MV-4-11 (cell line): ENCODE data around the gene MBP.

Experiments
- DNase-seq: peaks from one replicate; lab custom pipeline; 2025; lab: John Stamatoyannopoulos, UW

Gene MBP

DNA sequence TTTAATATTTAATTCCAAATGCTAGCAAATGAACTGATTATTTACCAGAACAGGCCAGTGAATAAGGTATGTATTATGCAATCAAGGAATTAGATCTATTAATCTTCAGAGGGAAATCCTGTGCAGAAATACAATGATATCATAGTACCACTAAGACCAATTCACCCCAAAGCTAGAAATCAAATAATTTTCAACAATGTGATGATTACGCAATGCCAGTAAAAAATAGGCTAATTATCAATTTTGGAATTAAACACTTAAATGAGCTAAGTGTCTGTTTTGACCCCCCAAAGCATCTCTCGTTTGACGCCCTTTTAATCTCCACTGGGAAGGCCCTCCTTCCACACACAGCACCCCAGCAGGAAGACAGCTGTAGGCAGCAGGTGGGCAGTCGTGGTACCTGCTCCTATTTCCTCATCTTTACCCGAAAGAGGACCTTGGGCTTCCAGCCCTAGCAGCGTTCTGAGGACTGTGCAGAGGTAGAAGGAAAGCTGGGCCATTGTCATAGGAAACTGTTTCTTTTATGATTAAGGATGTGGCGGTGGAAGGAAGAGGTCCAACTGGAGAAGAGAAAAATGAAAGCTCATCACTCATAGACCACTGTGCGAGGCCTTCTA, 84.7 kb downstream of the MBP start:
- no peak for DNase-seq

DNA sequence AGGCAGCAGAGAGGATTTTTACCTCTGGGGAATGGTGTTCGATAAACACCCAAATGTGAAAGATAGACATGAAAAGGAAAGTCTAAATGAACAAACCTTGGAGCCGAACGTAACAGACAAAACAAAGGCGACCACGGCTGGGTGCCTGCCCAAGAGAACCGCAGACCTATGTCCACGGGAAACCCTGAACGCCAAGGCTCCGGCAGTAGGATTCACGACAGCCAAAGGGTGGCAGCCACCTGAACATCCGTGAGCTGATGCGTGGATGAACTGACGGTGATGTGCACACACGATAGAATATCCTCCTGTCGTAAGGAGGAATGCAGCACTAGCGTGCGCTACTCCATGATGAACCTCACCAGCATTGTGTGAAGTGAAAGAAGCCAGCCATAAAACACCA, 85.6 kb downstream of the MBP start:
- no peak for DNase-seq

DNA sequence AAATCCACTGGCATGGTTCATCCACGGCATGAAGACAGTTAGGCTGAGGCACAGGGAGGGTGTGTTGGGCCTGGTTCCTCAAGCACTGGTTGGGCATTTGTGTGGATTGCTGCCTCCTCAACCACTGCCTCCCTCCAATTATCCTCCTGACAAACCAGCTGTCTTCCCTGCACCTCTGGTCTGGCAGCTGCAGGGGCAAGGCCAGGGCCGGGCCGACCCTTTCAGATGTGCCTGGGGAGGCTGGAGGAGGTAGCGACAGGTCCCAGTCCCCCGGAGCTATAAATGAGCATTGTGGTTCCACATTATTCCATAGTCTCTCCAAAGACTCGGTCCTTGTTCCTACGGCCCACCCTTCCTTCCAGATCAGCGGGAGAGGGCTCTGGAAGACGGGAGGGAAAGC, 86.2 kb downstream of the MBP start:
- DNase-seq, result no peak

DNA sequence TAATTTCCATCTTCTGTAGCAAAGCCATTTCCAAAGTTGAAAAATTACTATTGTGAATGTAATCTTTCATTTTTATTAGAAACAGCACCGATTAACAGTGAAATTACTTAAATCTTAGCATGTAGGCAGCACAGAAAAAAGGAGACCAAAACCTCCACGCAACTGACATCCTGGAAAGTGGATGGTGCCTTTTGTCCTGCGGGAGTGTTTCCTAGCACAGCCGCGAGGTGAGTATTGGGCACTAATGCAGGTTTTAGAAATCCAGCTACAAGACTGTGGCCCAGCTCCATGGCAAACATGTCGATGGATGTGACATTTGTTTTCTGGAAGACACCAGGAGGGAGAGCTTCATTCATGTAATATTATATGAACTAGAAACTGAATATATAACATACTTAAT, 86.9 kb downstream of the MBP start:
- DNase-seq, result no peak

DNA sequence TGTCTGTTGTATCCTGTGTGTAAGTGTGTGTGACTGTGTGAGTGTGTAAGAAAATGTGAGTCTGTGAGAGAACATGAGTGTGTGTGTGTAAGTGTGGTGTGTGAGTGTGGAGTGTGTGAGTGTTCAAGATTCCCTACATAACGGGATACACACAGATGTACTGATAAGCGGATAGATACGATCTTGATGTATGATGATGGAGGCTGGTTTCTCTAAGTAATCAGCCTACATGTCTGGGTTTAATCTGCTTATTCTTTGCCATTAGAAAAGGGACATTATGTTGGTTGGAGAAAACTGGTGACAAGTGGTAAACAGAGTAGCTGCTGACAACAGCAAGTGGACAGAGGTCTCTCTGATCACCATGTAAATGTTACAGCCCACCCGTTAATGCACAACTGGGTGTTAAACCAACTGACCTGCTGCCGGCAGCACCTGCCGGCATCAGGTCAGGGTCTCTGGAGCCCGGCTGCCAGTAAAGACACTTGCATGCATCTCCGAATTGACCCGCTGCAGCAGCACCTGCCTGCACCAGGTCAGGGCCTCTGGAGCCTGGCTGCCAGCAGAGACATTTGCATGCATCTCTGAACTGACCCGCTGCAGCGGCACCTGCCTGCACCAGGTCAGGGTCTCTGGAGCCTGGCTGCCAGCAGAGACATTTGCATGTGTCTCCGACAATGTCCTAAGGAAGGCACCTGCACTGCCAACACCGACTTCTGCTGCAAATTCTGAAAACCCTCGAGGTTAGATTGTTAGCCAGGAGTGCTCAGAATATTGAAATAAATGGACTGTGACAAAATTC, 87.5 kb downstream of the MBP start:
- DNase-seq, result no peak

DNA sequence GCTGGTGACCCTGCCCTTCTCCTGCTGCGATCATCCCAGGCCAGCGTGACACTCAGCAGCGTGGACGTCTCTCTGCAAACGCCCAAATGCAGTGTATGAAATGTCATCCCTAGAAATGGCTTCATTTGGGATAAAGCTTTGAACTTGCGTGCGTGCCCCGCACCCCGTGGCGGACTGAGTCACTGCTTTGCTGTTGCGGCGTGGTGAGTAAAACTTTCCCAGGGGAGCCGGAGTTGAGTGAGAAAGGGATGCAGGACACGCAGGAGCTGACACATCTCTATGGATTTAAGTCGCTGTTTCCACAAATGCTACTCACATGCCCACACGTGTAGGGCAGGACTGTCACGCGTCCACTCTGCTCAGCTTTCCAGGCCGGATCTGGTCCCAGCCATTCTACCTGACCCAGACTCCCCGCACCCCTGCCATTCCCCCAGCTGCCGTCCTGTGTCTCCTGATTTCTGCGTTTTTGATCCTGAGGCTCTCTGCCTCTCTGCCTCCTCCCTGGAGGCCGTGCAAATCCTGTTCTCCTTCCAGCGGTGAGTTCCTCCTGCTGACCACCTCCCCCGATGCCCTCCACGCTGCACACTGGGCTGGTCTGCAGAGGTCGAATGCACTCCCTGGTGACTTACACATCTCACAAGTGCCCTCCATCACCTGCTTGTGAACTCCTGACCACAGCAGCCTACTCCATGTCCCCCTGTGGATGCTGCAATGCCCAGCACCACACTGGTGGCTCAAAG, 88.9 kb downstream of the MBP start:
- DNase-seq, result no peak

DNA sequence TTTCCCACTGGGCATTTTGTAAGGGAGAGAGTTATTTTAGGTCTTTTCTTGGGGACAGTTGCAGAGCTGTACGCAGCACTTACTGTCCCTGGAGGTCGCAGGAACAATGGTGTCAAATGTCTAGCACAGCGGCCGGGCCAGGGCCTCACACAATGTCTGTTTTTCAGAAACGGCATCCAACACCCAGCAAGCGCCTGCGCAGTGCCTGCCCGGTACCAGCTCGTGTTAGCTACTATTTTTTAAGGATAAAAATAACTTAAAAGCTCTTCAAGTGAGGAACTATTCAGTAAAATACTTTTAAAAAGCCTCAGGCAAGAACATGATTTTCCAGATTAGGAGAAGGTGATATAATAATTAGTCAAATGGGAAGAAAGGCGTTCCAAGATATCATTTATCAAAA, 90.0 kb downstream of the MBP start:
- DNase-seq, result no peak

DNA sequence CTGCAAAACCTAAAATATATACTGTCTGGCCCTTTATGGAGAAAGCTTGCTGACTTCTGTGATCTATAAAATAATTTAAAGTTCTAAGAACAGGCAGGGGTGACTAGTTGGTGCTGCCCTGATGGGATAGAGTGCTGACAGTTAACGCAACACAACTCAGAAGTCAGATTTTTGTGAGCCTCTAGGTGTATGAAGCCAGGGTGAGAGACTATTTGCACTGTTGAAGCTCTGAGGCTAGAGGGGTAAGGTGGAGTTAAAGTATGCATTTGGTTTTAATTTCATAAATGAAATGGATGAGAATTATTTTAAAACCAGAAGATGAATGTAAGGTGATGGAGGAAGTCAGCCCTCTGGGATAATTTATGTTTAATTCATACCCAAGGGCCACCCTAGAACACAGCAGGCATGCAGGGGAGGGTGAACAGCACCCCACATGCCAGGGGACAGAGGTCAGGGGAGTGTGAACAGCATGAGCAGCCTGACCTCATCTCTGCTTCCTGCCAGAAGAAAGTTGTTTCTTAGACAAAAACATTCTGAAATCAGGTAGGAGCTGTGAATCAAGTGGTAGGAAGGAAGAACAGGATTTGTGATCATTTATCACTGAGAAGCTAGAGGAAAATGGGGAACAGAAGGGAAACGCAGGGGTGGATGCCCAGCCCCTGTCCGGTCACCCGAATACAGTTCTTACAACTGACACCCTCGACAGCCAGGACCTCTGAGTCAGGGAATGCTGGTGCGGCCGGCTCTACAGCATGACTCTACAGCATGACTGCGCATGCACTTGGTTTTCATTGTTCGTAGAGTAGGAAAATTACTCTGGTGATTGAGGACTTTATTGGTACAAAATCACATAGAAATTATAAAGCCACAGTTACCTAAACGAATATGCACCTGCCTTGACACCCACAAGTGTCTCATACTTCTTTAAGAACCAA, 93.1 kb downstream of the MBP start:
- DNase-seq, result no peak

DNA sequence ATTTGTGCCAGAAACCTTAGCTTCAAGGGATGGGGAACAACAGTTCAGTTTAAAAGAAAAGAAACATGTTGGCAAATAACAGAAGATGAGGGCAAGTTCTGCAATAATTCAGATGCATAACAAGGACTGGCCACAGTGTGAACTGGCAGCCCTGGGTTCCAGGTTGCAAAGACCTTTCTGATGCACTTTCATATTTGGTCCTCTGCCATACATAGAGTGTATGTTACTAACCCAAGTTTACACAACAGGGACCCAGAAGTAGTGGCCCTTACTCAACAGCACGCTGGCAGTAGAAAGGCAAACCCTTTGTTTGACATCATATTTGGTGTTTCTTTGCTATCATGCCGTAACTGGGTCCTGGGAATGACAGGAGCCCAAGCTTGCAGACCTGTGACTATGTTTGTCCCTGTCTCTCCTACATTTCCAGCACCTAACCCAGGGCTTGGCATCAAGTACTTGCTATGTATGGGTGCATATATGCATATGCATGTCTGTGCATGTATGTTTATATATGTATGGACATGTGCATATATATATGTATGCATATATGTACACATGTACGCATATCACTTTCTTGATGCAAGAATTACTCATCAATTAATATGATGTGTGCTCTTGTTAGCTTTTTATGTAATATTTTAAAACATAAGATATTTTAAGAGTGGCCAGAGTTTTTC, 94.3 kb downstream of the MBP start:
- no peak for DNase-seq

DNA sequence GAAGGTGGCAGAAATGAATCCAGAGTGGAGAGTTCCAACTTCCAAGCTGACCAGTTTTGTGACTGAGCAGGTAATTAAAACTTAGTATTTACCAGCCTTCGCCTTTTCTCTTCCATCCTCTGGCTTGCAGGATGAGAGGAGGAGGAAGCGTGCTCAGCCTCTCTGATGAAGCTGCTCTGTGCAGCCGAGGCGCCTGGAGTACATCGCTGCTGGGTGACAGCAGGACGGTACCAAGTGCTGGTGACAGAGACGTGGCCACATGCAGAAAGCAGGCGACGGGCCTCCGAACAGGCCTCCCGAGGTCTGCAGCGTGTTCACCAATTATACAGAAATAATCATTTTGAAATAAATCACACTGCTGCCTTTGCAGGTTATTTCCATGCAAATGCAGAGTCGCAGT, 95.0 kb downstream of the MBP start:
- DNase-seq, result no peak

DNA sequence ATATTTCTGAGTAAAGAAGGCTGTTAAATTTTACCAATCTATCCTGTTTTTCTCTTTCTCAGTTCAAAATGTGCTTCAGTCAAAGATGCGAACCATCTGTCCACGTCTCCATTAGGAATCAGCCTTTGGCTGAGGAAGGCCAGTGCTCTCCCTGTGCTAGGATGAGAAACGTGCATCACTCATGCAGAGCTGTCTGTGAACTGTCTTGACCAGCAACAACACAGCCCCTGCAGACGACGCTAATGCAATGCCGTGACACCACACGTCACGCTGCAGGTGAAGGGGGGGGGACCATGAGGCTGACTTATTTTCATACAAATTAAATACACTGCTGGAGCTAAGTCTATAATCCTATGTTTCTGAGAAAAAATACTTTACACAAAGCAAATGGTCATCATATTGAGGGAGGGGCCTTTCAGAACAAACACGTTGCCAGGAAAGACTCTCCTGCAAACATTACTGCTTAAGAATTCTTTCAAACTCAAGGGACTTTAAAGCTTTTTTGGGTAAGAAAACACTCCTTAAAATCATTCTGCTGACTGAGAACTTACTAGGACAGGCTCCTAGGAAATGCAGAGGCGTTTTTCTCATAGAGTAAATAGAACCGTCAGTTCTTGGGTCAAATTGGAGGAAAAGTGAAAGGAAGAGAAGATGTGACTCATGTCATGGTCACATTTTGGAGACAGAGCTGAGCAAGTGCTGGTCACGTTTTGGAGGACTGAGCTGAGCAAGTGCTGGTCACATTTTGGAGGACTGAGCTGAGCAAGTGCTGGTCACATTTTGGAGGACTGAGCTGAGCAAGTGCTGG, 97.0 kb downstream of the MBP start:
- no peak for DNase-seq

DNA sequence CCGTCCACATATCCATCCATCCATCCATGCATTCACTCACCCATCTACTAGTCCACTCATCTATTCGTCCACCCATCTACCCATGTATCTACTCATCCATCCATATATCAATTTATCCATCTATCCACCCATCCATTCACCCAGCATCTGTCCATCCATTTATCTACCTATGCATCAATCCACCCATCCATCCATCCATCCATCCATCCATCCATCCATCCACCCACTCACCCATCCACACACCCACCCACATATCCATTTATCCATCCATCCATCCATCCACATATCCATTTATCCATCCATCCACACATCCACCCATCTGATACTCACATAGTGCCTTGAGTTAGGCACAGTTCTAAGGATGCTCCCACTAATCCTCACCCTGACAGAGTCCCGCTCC, 99.0 kb downstream of the MBP start:
- DNase-seq, result no peak

DNA sequence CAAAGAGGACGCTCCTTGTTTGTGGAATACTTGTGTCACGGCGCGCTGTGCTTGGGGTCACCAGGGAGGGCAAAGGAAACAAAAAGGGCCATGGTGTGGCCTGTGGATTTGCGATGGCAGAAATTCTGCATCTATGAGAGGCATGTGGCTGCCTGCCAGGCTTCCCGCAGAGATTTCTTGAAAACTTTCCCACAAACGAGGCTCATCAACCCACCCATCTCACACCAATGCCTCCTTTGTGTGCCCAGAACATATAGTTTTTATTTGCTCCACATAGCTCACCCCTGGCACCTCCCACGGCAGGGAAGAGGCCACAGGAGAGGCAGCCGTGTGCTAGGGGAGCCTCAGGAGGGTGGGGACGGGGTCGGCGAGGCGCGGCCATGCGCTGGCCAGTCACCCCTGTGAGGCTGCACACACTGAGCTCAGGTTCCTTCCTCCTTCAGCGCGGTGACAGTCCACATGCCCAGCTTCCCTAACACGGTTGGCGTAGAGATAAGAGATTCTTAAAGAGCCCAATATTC, 100.3 kb downstream of the MBP start:
- no peak for DNase-seq

DNA sequence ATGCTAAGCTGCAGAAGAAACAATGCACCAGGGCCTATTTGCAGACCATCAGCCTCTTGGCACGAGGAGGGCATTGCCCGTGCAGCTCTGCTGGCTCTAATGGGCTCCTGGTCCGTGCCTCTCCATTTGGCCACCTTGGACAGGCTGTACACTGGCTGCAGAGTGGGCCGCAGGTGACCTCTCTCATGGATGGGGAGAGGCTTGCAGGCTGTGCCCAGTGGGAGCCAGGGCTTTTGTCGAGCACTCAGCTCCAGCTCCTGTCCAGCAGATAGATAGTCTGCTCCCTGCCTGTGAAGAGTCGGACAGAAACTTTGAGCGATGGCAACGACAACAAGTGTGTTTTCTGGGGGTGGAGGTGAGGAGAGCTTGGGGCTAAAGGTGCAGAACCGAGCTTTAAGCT, 100.9 kb downstream of the MBP start:
- no peak for DNase-seq

DNA sequence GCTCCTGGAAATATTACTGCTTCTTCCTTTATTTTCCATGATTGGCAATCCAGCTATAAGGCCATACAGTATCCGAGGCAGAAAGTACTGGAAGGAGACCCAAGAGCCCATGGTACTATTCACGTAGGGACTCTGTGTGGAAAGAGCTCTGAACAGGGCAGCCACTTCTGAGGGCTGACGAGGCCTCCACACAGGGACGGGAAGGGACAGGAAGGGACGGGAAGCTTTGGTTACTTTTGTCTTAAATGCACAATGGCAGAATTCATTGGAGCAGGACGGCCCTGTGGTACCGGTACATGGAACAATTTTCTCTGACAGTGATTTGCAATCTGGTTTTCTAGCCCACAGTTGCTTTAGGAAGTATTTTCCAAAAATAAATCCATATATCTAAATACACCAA, 102.4 kb downstream of the MBP start:
- DNase-seq, result no peak

DNA sequence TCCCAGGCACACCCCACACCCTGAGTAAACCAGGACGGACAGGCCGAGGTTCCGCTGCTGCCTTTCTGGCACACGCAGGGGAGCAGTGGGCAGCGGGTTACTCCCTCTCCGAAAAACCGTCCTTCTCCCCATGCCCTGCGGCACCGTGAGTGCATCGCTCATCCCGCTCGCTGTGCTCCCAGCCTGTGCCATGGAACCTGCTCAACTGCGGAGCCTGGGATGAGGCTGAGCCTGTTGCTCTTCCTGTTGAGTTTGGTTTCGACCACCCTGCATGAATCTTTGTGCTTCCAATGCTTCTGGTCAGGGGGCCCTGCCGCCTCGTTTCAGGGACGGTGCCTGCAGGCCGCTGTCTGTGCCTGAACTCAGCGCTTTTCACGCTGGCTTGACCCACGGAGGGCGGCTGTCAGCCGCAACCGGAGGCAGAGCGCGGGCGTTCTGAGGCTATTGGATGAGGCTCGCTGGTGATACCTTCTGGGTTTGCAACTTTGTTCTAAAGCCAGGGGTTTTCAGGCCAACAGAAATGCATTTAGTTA, 106.7 kb downstream of the MBP start:
- no peak for DNase-seq

DNA sequence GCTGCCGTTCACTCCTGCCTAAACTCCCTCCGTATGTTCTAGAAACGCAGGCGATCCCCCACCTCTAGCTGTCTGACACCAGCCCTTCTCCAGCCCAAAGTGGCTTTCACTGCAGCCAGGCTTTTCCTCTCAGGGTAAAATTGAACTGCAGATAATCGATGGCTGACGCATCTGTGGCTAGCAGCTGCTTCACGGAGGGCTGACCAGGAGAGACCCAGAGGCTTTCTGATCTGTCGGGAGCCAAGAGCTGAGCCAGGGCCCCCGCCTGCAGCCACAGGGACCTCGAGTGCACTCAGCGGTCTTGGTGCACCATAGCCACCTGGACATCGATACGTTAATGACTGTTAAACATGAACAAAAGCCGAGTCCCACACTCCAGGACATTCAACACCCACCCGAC, 107.5 kb downstream of the MBP start:
- no peak for DNase-seq

DNA sequence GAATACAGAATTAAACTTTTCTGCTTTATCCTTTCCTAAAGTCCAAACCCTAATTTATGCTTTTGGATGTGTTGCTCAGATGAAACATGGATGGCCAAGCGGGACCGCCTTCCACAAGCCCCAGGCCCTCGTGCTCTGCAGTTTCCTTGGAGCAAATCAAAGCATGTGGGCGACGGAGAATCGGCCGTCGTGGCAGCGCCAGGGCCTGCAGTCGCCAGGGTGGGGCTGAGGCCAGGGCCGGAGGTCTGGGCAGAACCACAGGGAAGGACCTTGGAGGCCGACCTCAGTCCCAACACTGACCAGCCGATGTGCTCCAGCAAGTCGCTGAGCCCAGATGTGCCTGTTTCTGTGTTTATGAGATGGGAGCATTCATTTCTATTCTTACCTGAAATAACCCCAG, 108.1 kb downstream of the MBP start:
- no peak for DNase-seq

DNA sequence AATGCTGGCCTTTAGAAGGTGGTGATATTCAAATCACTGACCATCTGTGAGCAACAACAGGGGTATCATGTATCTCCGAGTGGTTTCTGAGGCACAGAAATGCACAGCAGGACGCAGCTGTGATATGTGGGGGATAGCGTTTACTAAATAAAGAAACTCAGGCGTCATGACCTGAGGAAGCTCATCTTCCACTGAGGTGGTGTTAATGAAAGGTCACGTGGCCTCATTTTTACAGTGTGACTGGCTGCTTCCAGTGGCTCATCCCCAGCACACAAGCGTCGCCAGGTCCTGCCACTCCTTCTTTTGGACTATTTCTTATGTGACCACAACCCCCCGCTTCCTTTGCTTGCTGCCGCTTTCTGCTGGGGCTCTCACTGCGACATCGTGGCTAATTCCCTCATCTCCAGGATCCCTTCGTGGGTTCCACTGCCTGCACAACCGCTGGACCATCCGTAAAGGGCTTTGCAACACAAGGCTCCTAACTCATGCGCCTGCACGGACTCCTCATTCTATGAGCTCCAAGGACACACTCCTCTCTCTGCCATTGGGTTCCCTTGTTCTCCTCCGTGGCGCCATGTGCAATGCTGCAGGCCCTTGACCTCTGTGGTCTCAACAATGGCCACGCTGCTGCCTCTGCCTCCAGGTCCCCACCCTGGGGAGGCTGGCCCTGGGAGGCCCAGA, 109.3 kb downstream of the MBP start:
- DNase-seq, result peak; percentile 58

DNA sequence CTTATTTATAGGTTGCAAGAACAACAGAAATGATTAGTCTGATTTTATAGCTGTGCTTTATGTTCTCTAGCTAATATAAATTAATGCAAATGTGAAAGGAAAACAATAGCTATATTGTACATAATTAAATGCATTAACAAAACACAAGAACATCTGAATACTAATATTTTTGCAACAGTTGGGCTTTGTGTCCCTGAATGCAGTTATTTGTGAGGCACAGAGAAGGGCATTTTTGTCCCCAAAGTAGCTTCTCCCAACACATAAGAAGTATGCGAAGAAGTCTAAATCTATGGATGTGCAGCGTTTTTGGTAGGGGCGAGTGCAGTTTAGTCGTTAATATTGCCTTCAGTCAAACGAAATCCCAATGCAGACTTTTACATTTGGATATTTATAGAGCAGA, 110.0 kb downstream of the MBP start:
- no peak for DNase-seq
